HTERT RPE-1 (cell line): ENCODE measurements around the gene SSBP4.

Source experiments
- in situ Hi-C: fragments of 300-500 bp; cut with MboI; formaldehyde crosslinking; loops from 4 replicates; pipeline ENCODE4 v1.14.3; 2020; ENCODE audit warnings: low sequenced_read_pairs

SSBP4 gene

DNA sequence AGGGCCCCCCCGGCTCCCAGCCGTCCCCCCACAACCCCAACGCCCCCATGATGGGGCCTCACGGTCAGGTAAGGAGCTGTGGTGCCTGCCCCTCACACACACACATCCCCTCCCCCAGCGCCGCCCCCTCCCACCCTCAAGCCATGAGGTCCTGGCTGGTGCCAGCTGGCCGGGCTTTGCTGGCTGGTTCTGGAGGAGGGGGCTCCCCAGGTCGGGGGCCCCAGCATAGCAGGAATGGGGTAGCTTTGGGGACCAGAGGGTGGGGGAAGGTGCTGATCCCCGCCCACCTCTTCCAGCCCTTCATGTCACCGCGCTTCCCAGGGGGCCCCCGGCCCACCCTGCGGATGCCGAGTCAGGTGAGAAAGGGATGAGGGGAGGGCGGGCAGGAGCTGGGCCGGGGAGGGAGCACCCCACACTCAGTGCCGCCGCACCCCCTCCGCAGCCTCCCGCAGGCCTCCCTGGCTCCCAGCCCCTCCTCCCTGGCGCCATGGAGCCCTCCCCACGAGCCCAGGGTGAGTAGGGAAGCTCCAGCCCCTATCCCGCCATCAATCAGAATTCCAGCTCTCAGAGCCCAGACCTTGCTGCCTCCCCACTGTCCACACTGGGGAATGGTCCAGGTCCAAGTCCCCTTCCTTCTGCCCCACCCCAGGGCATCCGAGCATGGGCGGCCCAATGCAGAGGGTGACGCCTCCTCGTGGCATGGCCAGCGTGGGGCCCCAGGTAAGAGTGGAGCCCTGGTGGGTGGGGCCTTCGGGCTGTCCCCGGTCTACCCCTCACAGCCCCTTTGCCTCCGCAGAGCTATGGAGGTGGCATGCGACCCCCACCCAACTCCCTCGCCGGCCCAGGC, 12.4 kb downstream of the SSBP4 start:
- in situ Hi-C loops: no loop called here

DNA sequence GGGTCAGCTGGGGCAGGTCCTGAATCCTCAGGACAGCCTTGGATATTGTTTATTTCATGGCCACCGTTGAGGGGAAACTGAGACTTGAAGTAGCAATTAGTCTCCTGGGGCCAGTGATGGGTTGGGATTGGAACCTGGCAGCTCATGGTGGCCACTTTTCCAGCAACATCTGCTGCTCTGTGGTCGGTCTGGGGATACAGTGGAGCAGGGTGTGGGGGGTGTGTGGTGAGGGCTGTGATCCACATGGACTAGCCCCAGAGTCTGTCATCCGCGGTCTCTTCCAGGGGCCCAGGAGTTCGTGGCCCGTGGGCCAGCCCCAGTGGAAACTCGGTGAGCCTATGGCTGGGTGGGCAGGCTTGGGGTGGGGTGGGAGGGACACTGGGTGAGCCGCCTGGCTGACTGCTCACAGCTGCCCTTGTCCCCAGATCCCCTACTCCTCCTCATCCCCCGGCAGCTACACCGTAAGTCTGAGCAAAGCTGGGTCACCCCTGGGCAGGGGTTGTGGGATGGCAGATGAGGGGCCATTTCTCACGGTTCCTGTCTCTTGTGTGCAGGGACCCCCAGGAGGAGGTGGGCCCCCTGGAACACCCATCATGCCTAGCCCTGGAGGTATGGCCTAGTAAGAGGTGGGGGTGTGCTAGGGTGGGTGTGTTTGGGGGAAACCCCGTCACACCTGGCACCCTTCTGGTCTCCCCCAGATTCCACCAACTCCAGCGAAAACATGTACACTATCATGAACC, 13.2 kb downstream of the SSBP4 start:
- in situ Hi-C loops: no loop called here

DNA sequence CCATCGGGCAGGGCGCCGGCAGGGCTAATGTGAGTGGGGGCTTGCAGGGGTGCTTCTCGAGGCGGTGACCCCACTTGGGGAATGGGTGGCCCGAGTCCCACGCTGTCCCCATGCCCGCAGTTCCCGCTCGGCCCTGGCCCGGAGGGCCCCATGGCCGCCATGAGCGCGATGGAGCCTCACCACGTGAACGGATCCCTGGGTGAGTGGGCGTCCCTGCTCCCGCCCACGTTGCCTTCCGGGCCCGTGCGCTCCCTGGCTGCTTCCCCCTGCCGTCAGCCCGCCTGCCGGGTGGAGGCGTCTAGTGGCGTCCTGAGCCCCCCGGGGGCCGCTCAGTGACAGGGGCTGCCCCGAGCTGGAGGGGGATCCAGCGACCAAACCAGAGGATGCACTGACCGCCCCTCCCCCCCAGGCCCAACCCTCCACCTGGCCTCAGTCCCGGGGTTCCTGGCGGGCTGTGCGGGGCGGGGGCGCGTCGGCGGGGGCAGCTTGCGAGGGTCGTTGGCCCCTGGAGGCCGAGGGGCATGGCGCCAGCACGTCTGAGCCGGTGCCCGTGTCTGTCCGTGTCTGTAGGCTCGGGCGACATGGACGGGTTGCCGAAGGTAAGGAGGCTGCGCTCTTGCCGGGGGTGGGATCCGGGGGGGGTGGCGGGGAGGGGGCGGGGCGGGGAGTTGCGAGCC, 14.0 kb downstream of the SSBP4 start:
- in situ Hi-C loops: no loop called here

GRCh38 chr19:18433735-18434398, 14.7 kb downstream of the SSBP4 start:
- in situ Hi-C loops: no loop called here

DNA sequence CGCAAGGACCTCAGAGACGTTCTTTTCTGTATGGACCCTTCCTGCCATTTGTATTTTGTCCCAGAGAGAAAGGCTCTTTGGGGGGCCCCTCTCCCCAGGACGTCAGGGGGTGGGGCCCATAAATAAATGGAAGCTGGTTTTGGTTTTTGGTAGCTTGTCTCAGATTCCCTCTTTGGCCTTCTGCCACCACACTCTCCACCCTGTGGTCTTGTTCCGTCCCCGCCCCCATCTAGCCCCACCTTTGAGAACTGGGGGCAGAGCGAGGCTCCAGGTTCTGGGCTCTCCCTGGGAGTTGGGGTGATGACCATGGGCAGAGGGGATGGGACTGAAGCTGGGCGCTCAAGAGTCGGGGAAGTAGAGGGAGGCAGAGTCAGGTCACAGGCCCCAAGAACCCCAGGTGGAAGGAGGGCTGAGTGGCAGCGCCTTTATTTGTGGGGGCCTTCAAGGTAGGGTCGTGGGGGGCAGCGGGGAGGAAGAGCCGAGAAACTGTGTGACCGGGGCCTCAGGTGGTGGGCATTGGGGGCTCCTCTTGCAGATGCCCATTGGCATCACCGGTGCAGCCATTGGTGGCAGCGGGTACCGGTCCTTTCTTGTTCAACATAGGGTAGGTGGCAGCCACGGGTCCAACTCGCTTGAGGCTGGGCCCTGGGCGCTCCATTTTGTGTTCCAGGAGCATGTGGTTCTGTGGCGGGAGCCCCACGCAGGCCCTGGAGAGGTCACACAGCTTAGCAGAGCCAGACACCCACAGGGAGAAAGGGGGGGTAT, 15.4 kb downstream of the SSBP4 start:
- in situ Hi-C loops: no loop called here

DNA sequence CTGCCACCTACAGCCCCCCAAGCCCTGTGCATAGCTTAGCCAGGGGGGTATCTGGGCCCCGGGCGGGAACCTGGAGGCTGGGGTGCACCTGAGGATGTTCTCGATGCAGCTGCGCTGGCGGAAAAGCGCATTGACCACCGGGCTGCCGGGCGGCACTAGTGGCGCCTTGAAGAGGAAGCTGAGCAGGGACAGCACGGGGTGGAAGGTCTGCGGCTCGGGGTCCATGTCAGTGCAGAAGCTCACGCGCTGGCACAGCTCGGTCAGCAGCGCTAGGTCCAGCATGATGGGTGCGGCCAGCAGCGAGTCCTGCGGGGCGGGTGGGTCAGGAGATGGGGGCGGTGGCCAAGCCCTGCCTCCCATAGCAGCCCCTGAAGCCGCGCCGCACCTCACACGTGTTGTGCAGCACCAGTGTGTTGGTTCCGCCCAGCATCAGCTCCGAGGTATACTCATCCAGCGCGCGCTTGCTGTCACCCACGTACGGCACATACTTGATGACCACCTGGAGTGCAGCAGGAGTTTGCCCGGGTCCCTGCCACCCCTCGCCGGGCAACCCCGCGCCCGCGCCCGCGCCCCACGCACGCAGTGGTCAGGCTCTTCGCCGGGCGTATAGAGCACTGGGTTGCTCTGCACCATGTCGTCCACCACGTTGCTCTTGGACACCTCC, 16.1 kb downstream of the SSBP4 start:
- in situ Hi-C loops: no loop called here

- in situ Hi-C loops: no loop called here
Observed at GRCh38 chr19:18435842-18436670, 16.9 kb downstream of the SSBP4 start.

DNA sequence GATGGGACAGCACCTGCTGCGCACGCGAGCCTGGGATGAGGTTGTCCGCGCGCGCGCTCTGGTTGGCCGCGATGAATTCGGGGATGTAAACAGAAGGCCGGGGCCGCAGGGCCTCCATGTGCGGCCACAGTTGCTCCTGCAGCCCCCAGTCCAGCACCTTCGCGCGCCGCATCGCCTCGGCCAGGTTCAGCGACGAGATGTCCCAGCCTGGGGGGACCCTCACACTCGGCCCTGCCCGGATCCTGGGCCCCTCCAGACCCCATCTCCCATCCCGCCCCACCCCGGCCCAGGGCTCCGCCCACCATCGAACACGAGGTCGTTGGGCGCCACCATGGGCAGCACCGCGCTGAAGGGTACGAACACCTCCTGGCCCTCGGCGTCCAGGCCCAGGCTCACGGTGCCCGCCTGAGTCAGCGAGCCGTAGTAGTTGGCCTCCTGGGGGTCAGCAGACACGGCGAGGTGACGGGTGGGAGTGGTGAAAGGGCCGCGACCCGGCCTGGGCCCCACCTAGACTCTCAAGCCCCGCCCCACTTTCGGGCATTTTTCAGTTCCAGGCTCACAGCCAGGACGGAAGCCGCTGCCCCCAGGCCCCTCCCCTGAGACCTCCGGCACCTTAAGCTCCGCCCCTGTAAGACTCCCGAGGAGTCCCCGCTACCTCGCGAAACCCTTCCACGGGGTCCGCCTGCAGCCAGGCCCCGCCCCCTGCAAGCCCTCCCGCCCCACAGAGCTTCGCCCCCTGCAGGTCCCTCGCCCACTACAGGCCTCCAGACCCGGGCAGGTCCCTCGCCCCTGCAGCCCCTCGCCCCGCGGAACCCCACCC, 17.7 kb downstream of the SSBP4 start:
- in situ Hi-C loops: no loop called here

DNA sequence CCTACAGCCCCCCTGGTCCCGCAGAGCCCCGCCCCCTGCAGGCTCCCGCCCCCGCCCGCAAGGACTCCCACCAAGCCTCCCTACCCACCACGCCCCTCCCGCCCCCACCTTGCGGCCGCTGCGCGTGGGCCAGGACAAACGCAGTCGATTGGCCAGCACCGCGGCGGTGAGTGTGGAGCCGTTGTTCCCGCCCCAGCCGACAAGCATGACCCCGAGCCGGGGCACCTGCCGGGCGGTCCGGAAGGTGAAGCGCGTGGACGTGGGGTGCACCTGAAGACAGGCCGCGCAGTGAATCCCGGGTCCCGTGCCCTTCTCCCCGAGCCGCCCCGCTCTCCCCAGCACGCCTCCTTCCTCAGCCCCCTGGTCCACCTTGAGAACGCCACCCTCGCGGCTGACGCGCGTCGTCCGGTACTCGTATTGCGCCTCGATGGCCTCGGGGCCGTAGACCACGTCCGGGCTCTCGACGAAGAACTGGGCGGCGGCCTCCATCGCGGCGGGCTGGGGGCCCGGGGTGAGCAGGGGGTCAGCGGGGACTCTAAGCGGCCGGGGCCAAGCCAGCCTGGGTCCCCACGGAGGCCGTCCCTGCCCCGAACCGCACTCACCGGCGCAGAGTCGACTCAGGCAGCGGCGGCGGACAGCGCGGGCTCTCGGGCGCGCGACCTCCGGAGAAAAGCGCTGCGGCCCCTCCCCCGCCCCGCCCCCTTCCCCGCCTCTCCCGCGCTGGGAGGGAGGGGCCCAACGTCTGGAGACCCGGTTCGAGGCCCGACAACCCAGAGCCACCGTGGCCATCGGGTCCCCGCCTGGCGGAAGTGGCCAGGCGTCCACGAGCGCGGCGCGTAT, 18.5 kb downstream of the SSBP4 start, which contains the start of gene ISYNA1:
Gene ISYNA1 (minus strand): TSS at position 643 of the 840 bp plus-strand sequence. CDS start 154 bp downstream, at position 489.
- in situ Hi-C loops: no loop called here

- in situ Hi-C loops: no loop called here
Observed at GRCh38 chr19:18438331-18439024, 19.3 kb downstream of the SSBP4 start.

DNA sequence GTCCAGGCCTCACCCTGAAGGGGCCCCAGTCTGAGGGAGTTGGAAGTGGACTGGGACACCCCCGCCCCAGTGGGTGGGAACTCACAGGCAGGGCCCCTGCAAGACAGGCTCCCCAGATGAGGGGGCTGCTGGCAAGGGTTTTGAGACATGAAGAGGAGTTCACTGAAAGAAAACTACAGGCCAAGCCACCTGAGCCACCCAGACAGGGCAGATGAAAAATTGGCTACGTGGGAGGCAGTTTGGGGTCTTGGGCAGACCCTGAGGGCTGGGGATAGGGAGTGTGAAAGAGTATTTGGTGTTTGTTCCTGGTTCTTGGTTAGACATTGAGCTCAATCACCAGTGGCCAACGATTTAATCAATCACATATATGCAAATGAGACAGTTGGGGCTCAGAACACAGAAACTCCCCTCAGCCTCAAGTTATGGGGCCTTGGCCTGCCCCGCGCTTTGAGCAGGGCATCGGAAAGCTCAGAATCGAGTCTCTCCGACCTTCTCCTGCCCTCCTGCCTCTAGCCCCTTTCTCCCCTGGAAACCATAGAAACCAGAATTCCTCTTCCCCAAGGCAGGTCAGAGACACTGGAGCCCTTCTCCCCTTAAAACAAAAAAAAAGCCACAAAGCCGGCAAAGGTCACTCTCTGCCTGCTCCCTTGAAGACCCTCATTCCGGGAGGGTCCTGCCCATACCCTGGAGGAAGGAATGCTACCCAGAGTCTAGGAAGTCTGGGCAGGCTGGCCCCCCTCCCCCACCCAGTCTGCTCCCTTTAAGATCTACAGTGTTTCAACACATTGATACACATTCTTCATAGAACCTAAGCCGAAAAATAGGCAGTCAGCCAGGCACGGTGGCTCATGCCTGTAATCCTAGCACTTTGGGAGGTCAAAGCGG, 20.1 kb downstream of the SSBP4 start:
- in situ Hi-C loops: no loop called here

DNA sequence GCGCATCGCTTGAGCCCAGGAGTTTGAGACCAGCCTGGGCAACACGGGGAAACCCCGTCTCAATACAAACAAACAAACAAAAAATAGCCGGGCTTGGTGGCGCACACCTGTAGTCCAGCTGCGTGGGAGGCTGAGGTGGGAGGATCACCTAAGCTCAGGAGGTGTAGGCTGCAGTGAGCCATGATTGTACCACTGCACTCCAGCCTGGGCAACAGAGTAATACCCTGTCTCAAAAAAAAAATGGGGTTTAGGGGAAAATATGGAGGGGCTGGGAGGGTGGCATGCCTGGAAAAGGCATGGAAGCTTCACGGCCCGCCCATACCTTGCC, 20.7 kb downstream of the SSBP4 start:
- in situ Hi-C loops: no loop called here

GRCh38 chr19:18440415-18440877, 21.2 kb downstream of the SSBP4 start:
- in situ Hi-C loops: no loop called here

- in situ Hi-C loops: no loop called here
Observed at GRCh38 chr19:18440936-18441803, 22.0 kb downstream of the SSBP4 start.
